ENCODE measurements around the gene ZNF576. TPM values are rescaled to one million over a fixed set of nuclear protein-coding genes. Genes with fewer than 3 reads are reported as not detected.

The ZNF576 gene
- total and polyA plus RNA-seq, 2 experiments from 2014 or later, result 5.9 to 16.9 TPM

DNA sequence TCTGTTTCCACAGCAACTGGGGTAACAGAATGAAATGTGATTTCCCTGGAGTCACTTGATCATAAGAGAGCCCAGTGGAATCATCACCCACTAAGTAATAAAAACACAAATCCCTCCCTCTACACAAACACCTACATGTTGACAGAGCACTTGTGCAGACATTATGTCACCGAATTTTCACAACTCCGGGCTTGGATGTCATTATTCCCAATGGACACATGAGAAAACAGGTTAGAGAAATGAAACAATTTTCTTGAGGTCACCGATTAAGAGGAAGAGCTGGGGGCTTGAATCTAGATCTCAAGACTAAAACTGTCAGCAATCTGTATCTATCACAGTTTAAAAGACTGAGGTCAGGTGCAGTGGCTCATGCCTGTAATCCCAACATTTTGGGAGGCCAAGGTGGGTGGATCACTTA, 24.2 kb upstream of the ZNF576 start:
- Mint-ChIP-seq H3K36me3 (ENCODE audit: low read depth) (peaks cover 23% of the 10 kb centered on the region), H3K4me3 (no peak overlapping the region; the same call in 2 of the 3 replicates), H3K4me1 (peaks cover 16% of the 10 kb centered on the region), H3K27ac (peak overlapping the region; percentile 38), H3K27me3 (ENCODE audit: insufficient read depth, low read depth, poor library complexity) (peaks cover 8% of the 10 kb centered on the region), H3K9me3 (no peaks in the 10 kb centered on the region)
- Histone ChIP-seq H3K4me1 (ENCODE audit: insufficient read depth) (peaks cover 8% of the 10 kb centered on the region), H3F3A (replicated peaks; ENCODE audit: low read depth) (no peaks in the 10 kb centered on the region; the same call in 1 of the 2 replicates), H3K9me2 (ENCODE audit: insufficient read depth) (no peaks in the 10 kb centered on the region), H3K79me2 (replicated peaks; ENCODE audit: insufficient read depth) (0 out of 2 replicates have a peak, but pooled peaks cover 10% of the 10 kb centered on the region), H4K20me1 (replicated peaks; ENCODE audit: insufficient read depth) (no peaks in the 10 kb centered on the region; the same call in 1 of the 2 replicates), H3K36me3 (ENCODE audit: insufficient read depth) (no peaks in the 10 kb centered on the region), H2AFZ (no peak overlapping the region), H3K27ac (ENCODE audit: low read depth) (no peak overlapping the region), H3K4me2 (no peak overlapping the region), H3K27me3 (ENCODE audit: insufficient read depth) (no peaks in the 10 kb centered on the region), H3K4me3 (no peak overlapping the region)
- TF ChIP-seq ZNF114 (CRISPR knock-in tag; IDR thresholded peaks at IDR 0.05) (no peak), JUNB (IDR thresholded peaks at IDR 0.05; ENCODE audit: unreplicated experiment) (no peak), ZNF331 (CRISPR knock-in tag; IDR thresholded peaks at IDR 0.05; ENCODE audit: low read depth) (no peak), STAT1 (IDR thresholded peaks at IDR 0.05; ENCODE audit: unreplicated experiment) (no peak), CREB1 (CRISPR knock-in tag; IDR thresholded peaks at IDR 0.05; ENCODE audit: low read depth) (no peak)
- no peak for DNase-seq (ENCODE audit: low spot score)
- ATAC-seq, result no peak

DNA sequence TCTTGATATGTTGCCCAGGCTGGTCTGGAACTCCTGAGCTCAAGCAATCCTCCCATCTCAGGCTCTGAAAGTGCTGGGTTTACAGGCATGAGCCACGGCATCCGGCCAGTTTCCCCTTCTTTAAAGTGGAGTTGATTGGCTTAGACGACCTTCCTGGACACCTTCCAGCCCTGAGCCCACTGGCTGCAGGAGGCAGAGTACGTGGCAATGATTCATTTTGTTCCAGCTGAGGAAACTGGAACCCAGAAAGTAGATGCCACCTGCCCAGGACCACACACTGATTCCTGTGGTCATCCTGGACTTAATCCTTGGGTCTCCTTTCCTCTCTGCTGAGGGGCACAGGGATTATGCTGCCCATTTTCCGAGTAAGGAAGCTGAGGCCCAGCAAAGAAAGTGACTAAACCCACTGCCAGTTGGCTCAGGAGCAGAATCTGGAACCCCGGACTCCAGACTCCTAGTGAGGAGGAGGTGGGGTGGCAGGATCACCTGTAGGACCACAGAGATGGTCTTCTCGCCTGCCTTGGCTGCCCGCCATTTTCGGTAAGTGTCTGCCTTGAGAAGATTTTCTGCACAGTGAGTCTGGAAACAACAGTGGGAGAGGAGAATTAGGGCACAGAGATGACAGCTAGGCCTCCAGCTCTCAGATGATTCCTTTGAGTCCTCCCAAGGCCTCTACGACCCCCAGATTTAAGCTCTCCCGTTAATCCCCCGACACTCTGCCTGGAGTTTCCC, 21.8 kb upstream of the ZNF576 start:
- Histone ChIP-seq H3K4me3 (peak overlapping the region; percentile 99), H3F3A (replicated peaks; ENCODE audit: low read depth) (no peaks in the 10 kb centered on the region; the same call in 1 of the 2 replicates), H3K4me2 (peak overlapping the region; percentile 98), H3K9me2 (ENCODE audit: insufficient read depth) (no peaks in the 10 kb centered on the region), H3K79me2 (replicated peaks; ENCODE audit: insufficient read depth) (peaks cover 12% of the 10 kb centered on the region; the same call in 1 of the 2 replicates), H4K20me1 (replicated peaks; ENCODE audit: insufficient read depth) (no peaks in the 10 kb centered on the region; the same call in 1 of the 2 replicates), H3K27me3 (ENCODE audit: insufficient read depth) (no peaks in the 10 kb centered on the region), H3K36me3 (ENCODE audit: insufficient read depth) (no peaks in the 10 kb centered on the region), H2AFZ (peak overlapping the region; percentile 93; the same call in 1 of the 2 replicates), H3K27ac (ENCODE audit: low read depth) (peak overlapping the region; percentile 89; the same call in 1 of the 2 replicates), H3K4me1 (ENCODE audit: insufficient read depth) (peaks cover 8% of the 10 kb centered on the region)
- no peak for TF ChIP-seq EZH2phosphoT487 (IDR thresholded peaks at IDR 0.05; ENCODE audit: unreplicated experiment)
- TF ChIP-seq POLR2AphosphoS5 (IDR thresholded peaks at IDR 0.05; ENCODE audit: low read depth), result no peak
- TF ChIP-seq JUNB (IDR thresholded peaks at IDR 0.05; ENCODE audit: unreplicated experiment), result no peak
- TF ChIP-seq, protein P1, sequence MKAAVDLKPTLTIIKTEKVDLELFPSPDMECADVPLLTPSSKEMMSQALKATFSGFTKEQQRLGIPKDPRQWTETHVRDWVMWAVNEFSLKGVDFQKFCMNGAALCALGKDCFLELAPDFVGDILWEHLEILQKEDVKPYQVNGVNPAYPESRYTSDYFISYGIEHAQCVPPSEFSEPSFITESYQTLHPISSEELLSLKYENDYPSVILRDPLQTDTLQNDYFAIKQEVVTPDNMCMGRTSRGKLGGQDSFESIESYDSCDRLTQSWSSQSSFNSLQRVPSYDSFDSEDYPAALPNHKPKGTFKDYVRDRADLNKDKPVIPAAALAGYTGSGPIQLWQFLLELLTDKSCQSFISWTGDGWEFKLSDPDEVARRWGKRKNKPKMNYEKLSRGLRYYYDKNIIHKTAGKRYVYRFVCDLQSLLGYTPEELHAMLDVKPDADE (IDR thresholded peaks at IDR 0.05), result no peak
- TF ChIP-seq NANOG (IDR thresholded peaks at IDR 0.05; ENCODE audit: borderline replicate concordance), result no peak
- TF ChIP-seq STAT1 (IDR thresholded peaks at IDR 0.05; ENCODE audit: unreplicated experiment), result no peak
- TF ChIP-seq, protein P2, sequence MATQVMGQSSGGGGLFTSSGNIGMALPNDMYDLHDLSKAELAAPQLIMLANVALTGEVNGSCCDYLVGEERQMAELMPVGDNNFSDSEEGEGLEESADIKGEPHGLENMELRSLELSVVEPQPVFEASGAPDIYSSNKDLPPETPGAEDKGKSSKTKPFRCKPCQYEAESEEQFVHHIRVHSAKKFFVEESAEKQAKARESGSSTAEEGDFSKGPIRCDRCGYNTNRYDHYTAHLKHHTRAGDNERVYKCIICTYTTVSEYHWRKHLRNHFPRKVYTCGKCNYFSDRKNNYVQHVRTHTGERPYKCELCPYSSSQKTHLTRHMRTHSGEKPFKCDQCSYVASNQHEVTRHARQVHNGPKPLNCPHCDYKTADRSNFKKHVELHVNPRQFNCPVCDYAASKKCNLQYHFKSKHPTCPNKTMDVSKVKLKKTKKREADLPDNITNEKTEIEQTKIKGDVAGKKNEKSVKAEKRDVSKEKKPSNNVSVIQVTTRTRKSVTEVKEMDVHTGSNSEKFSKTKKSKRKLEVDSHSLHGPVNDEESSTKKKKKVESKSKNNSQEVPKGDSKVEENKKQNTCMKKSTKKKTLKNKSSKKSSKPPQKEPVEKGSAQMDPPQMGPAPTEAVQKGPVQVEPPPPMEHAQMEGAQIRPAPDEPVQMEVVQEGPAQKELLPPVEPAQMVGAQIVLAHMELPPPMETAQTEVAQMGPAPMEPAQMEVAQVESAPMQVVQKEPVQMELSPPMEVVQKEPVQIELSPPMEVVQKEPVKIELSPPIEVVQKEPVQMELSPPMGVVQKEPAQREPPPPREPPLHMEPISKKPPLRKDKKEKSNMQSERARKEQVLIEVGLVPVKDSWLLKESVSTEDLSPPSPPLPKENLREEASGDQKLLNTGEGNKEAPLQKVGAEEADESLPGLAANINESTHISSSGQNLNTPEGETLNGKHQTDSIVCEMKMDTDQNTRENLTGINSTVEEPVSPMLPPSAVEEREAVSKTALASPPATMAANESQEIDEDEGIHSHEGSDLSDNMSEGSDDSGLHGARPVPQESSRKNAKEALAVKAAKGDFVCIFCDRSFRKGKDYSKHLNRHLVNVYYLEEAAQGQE (IDR thresholded peaks at IDR 0.05; ENCODE audit: unreplicated experiment), result no peak
- no peaks in the 10 kb centered on the region; the same call in 2 of the 3 replicates for H3K9me3 Mint-ChIP-seq
- H3K36me3 Mint-ChIP-seq (ENCODE audit: low read depth), result peaks cover 25% of the 10 kb centered on the region
- H3K4me1 Mint-ChIP-seq, result peaks cover 23% of the 10 kb centered on the region
- H3K27ac Mint-ChIP-seq, result peak overlapping the region; percentile 96; the same call in 1 of the 2 replicates
- DNase-seq (ENCODE audit: low spot score) (no peak), ATAC-seq (no peak)
- peak overlapping the region; percentile 98 for H3K4me3 Mint-ChIP-seq
- peaks cover 8% of the 10 kb centered on the region for H3K27me3 Mint-ChIP-seq (ENCODE audit: insufficient read depth, low read depth, poor library complexity)

Data from GM23338 (cell line).